Neural cell (in vitro differentiated cells): ENCODE data around the gene PARD3B. TPM values are rescaled to one million over a fixed set of nuclear protein-coding genes. Genes with fewer than 3 reads are reported as not detected.

Source experiments
- H2AFZ ChIP-seq: fragments of 200-600, 300-800 bp; sonication (generic), shearing (Covaris generic); 2 replicates; pipeline ENCODE4 v1.6.0; 2014; ENCODE audit warnings: low read depth, mild to moderate bottlenecking, antibody characterized with exemption, low read length, moderate library complexity
- H3F3A ChIP-seq: fragments of 200-600 bp; shearing (Covaris generic); 2 replicates; pipeline ENCODE4 v1.6.1; 2016; ENCODE audit warnings: mild to moderate bottlenecking, moderate library complexity, mixed read lengths, antibody characterized with exemption, low read length; ENCODE audit not compliant: insufficient read depth, poor library complexity, severe bottlenecking
- H3K27ac ChIP-seq: fragments of 200-600, 300-800 bp; sonication (generic), shearing (Covaris generic); 2 replicates; pipeline ENCODE4 v1.5.1; 2014; ENCODE audit warnings: mild to moderate bottlenecking, low read length, moderate library complexity
- H3K27me3 ChIP-seq: fragments of 300-800, 200-600 bp; sonication (generic), shearing (Covaris generic); 2 replicates; pipeline ENCODE4 v1.6.0; 2014; ENCODE audit warnings: mild to moderate bottlenecking, low read depth, low read length, moderate library complexity; ENCODE audit not compliant: insufficient read depth
- H3K36me3 ChIP-seq: fragments of 300-800, 200-600 bp; sonication (generic), shearing (Covaris generic); 2 replicates; pipeline ENCODE4 v1.5.1; 2014; ENCODE audit warnings: mild to moderate bottlenecking, antibody characterized with exemption, low read length, moderate library complexity; ENCODE audit not compliant: insufficient read depth
- H3K4me2 ChIP-seq: fragments of 300-800, 200-600 bp; sonication (generic), shearing (Covaris generic); 2 replicates; pipeline ENCODE4 v1.6.0; 2014; ENCODE audit warnings: mild to moderate bottlenecking, low read length
- H3K4me3 ChIP-seq: fragments of 300-800, 200-600 bp; sonication (generic), shearing (Covaris generic); 2 replicates; pipeline ENCODE4 v1.5.1; 2014; ENCODE audit warnings: mild to moderate bottlenecking, low read length, moderate library complexity
- H3K79me2 ChIP-seq: fragments of 200-600 bp; shearing (Covaris generic); replicated peaks from 2 replicates; pipeline ENCODE4 v1.6.0; 2014; ENCODE audit warnings: mild to moderate bottlenecking, low read length, moderate library complexity; ENCODE audit not compliant: insufficient read depth
- H3K9ac ChIP-seq: fragments of 300-800, 200-600 bp; sonication (generic), shearing (Covaris generic); 2 replicates; pipeline ENCODE4 v1.6.1; 2016; ENCODE audit warnings: mild to moderate bottlenecking, low read length, mixed read lengths
- H3K9me2 ChIP-seq: fragments of 200-600 bp; shearing (Covaris generic); 2 replicates; pipeline ENCODE4 v1.6.1; 2016; ENCODE audit warnings: mild to moderate bottlenecking, low read length, mixed read lengths; ENCODE audit not compliant: insufficient read depth
- H3K9me3 ChIP-seq: fragments of 200-600, 300-800 bp; sonication (generic), shearing (Covaris generic); 2 replicates; pipeline ENCODE4 v1.6.1; 2016; ENCODE audit warnings: mild to moderate bottlenecking, mixed run types, low read length, moderate library complexity, mixed read lengths
- H4K20me1 ChIP-seq: fragments of 200-600 bp; shearing (Covaris generic); 2 replicates; pipeline ENCODE4 v1.6.1; 2016; ENCODE audit warnings: mild to moderate bottlenecking, mixed run types; ENCODE audit not compliant: insufficient read depth
- EP300 ChIP-seq: fragments of 450-650 bp; conservative IDR thresholded peaks from 2 replicates; pipeline ENCODE4 v1.6.1; 2014; ENCODE audit warnings: antibody characterized with exemption, mild to moderate bottlenecking, moderate library complexity; ENCODE audit not compliant: poor library complexity, severe bottlenecking
- EZH2 ChIP-seq: fragments of 200-600, 300-800 bp; shearing (Covaris generic), sonication (generic); IDR thresholded peaks from 2 replicates; pipeline ENCODE4 v1.6.1; 2014; ENCODE audit warnings: antibody characterized with exemption, low read length, borderline replicate concordance, mild to moderate bottlenecking; ENCODE audit not compliant: insufficient read depth, poor library complexity, severe bottlenecking
- MXI1 ChIP-seq: fragments of 450-650 bp; conservative IDR thresholded peaks from 2 replicates; pipeline ENCODE4 v1.6.1; 2014; ENCODE audit warnings: antibody characterized with exemption, mild to moderate bottlenecking; ENCODE audit not compliant: poor library complexity, severe bottlenecking
- POLR2AphosphoS5 ChIP-seq: IDR thresholded peaks from 2 replicates; pipeline ENCODE4 v1.6.1; 2012
- RAD21 ChIP-seq: fragments of 450-650 bp; conservative IDR thresholded peaks from 2 replicates; pipeline ENCODE4 v1.6.1; 2014; ENCODE audit warnings: antibody characterized with exemption, mild to moderate bottlenecking, moderate library complexity
- SMC3 ChIP-seq: fragments of 450-650 bp; conservative IDR thresholded peaks from 2 replicates; pipeline ENCODE4 v1.6.1; 2014; ENCODE audit warnings: antibody characterized with exemption, mild to moderate bottlenecking, moderate library complexity; ENCODE audit not compliant: poor library complexity
- TAF1 ChIP-seq: IDR thresholded peaks from 2 replicates; pipeline ENCODE4 v1.6.1; 2012; ENCODE audit warnings: low read depth
- polyA plus RNA-seq: library from polyadenylated mRNA; depleted of rRNA; stranded (reverse); fragments of >200 nt; gene quantifications from 2 replicates; pipeline ENCODE4 v1.2.3, GENCODE V29; 2014
- TF ChIP-seq, protein P1 (sequence below): IDR thresholded peaks from 2 replicates; pipeline ENCODE4 v1.6.1; 2012; ENCODE audit warnings: borderline replicate concordance
- TF ChIP-seq, protein P2 (sequence below): fragments of 450-650 bp; IDR thresholded peaks from 2 replicates; pipeline ENCODE4 v1.5.1; 2014; ENCODE audit warnings: antibody characterized with exemption, mild to moderate bottlenecking, moderate library complexity; ENCODE audit not compliant: poor library complexity, severe bottlenecking

PARD3B gene
- polyA plus RNA-seq, 1 donor from 2014 or later: 0.54 TPM

DNA sequence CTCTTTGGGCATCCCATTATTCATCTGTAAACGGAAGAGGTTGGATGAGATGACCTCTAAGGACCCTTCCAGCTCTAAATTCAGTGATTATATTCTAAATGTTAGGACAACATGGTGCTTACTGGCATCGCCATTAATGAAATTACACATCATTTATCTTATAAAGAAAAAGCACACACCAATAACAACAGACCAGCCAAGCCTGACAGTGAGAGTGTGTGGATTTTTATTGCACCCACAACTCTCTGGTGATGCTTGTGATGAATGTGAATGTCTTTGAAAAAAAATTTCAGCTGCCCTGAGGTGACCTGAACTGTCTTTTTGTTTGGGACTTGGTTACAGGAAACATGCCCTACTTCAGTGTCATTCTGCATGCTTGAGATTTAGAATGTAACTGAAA, 623.7 kb downstream of the PARD3B start:
- Histone ChIP-seq H3K4me2 (no peak overlapping the region), H3K27ac (no peak overlapping the region), H3K9me2 (no peaks in the 10 kb centered on the region), H3K79me2 (no peaks in the 10 kb centered on the region), H3K4me3 (no peak overlapping the region), H3K27me3 (no peaks in the 10 kb centered on the region), H3F3A (no peaks in the 10 kb centered on the region), H3K36me3 (no peaks in the 10 kb centered on the region), H4K20me1 (no peaks in the 10 kb centered on the region), H3K9ac (no peak overlapping the region), H2AFZ (no peak overlapping the region), H3K9me3 (no peaks in the 10 kb centered on the region)
- no peak for TF ChIP-seq EZH2
- no peak for TF ChIP-seq EP300
- TF ChIP-seq MXI1: no peak
- no peak for TF ChIP-seq TAF1
- TF ChIP-seq, protein P1, sequence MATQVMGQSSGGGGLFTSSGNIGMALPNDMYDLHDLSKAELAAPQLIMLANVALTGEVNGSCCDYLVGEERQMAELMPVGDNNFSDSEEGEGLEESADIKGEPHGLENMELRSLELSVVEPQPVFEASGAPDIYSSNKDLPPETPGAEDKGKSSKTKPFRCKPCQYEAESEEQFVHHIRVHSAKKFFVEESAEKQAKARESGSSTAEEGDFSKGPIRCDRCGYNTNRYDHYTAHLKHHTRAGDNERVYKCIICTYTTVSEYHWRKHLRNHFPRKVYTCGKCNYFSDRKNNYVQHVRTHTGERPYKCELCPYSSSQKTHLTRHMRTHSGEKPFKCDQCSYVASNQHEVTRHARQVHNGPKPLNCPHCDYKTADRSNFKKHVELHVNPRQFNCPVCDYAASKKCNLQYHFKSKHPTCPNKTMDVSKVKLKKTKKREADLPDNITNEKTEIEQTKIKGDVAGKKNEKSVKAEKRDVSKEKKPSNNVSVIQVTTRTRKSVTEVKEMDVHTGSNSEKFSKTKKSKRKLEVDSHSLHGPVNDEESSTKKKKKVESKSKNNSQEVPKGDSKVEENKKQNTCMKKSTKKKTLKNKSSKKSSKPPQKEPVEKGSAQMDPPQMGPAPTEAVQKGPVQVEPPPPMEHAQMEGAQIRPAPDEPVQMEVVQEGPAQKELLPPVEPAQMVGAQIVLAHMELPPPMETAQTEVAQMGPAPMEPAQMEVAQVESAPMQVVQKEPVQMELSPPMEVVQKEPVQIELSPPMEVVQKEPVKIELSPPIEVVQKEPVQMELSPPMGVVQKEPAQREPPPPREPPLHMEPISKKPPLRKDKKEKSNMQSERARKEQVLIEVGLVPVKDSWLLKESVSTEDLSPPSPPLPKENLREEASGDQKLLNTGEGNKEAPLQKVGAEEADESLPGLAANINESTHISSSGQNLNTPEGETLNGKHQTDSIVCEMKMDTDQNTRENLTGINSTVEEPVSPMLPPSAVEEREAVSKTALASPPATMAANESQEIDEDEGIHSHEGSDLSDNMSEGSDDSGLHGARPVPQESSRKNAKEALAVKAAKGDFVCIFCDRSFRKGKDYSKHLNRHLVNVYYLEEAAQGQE: no peak
- TF ChIP-seq POLR2AphosphoS5: no peak
- TF ChIP-seq, protein P2, sequence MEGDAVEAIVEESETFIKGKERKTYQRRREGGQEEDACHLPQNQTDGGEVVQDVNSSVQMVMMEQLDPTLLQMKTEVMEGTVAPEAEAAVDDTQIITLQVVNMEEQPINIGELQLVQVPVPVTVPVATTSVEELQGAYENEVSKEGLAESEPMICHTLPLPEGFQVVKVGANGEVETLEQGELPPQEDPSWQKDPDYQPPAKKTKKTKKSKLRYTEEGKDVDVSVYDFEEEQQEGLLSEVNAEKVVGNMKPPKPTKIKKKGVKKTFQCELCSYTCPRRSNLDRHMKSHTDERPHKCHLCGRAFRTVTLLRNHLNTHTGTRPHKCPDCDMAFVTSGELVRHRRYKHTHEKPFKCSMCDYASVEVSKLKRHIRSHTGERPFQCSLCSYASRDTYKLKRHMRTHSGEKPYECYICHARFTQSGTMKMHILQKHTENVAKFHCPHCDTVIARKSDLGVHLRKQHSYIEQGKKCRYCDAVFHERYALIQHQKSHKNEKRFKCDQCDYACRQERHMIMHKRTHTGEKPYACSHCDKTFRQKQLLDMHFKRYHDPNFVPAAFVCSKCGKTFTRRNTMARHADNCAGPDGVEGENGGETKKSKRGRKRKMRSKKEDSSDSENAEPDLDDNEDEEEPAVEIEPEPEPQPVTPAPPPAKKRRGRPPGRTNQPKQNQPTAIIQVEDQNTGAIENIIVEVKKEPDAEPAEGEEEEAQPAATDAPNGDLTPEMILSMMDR: no peak
- no peak for TF ChIP-seq SMC3
- no peak for TF ChIP-seq RAD21

DNA sequence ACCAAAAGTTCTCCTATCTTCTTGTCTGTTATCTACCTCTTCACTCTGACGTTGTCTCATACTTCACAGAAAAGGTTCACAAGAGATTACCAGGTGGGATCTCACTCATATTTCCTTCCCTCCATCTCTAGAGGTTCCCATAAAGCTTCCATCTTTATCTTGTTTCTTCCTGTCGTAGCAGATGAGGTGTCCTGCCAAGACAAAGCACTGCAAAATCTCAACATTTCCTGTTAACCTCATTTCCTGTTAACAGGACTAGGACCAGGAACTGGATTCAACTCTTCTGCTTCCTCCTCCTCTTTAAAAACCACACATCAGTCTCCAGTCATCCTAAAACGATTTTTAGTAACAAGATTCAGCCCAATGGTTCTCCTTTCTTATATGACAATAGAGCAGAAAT, 624.2 kb downstream of the PARD3B start:
- H3K9ac ChIP-seq: no peak overlapping the region
- no peak overlapping the region for H3K27ac ChIP-seq
- H3K9me3 ChIP-seq: no peaks in the 10 kb centered on the region
- no peaks in the 10 kb centered on the region for H3F3A ChIP-seq
- no peaks in the 10 kb centered on the region for H3K79me2 ChIP-seq
- no peaks in the 10 kb centered on the region for H4K20me1 ChIP-seq
- no peak overlapping the region for H3K4me2 ChIP-seq
- TF ChIP-seq MXI1 (no peak), EZH2 (no peak), SMC3 (no peak), EP300 (no peak)
- TF ChIP-seq, protein P1: no peak
- TF ChIP-seq, protein P2: no peak
- no peaks in the 10 kb centered on the region for H3K9me2 ChIP-seq
- H3K4me3 ChIP-seq: no peak overlapping the region
- no peaks in the 10 kb centered on the region for H3K27me3 ChIP-seq
- no peak overlapping the region for H2AFZ ChIP-seq
- H3K36me3 ChIP-seq: no peaks in the 10 kb centered on the region
